ENCODE data around the gene MED26.

GRCh38 chr19:16537111-16537510 is 90.9 kb downstream of the MED26 start:
- TF ChIP-seq MLX (CRISPR knock-in tag; IDR thresholded peaks at IDR 0.05) (no peak), SKIL (CRISPR knock-in tag; IDR thresholded peaks at IDR 0.05; ENCODE audit: borderline replicate concordance) (no peak), ZBTB46 (CRISPR knock-in tag; IDR thresholded peaks at IDR 0.05; ENCODE audit: borderline replicate concordance) (no peak), TGIF2 (CRISPR knock-in tag; IDR thresholded peaks at IDR 0.05) (no peak), ZBTB37 (CRISPR knock-in tag; IDR thresholded peaks at IDR 0.05) (no peak), CTCF (CRISPR knock-in tag; IDR thresholded peaks at IDR 0.05) (no peak), HCFC1 (IDR thresholded peaks at IDR 0.05; ENCODE audit: low read depth, low read length) (no peak), RAD21 (CRISPR knock-in tag; IDR thresholded peaks at IDR 0.05) (no peak), FOXK1 (CRISPR knock-in tag; IDR thresholded peaks at IDR 0.05; ENCODE audit: borderline replicate concordance, low read depth) (no peak), YY1 (IDR thresholded peaks at IDR 0.05; ENCODE audit: insufficient read depth, insufficient replicate concordance, low read depth, low read length) (no peak), ATF2 (CRISPR knock-in tag; IDR thresholded peaks at IDR 0.05) (no peak)
